ENCODE data around the gene SPHKAP. TPM values are rescaled to one million over a fixed set of nuclear protein-coding genes. Genes with fewer than 3 reads are reported as not detected.
"Not testable (repeated sequence)": the region's sequence is repeated elsewhere in the genome, so short reads cannot be mapped to it uniquely, and the experiment has no call there.

The SPHKAP gene
- total RNA-seq, result not detected

GRCh38 chr2:228181098-228182019 lies at the start of gene SPHKAP:
Gene SPHKAP, minus strand, starts transcription at chr2:228181687. Its CDS starts 89 bp downstream, at chr2:228181598.
- DNase-seq (ENCODE audit: low spot score) (no peak), ATAC-seq (ENCODE audit: low FRiP score) (no peak)
- TF ChIP-seq, protein P1, sequence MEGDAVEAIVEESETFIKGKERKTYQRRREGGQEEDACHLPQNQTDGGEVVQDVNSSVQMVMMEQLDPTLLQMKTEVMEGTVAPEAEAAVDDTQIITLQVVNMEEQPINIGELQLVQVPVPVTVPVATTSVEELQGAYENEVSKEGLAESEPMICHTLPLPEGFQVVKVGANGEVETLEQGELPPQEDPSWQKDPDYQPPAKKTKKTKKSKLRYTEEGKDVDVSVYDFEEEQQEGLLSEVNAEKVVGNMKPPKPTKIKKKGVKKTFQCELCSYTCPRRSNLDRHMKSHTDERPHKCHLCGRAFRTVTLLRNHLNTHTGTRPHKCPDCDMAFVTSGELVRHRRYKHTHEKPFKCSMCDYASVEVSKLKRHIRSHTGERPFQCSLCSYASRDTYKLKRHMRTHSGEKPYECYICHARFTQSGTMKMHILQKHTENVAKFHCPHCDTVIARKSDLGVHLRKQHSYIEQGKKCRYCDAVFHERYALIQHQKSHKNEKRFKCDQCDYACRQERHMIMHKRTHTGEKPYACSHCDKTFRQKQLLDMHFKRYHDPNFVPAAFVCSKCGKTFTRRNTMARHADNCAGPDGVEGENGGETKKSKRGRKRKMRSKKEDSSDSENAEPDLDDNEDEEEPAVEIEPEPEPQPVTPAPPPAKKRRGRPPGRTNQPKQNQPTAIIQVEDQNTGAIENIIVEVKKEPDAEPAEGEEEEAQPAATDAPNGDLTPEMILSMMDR (IDR thresholded peaks at IDR 0.05), result no peak

GRCh38 chr2:228227466-228227865 lies 46.0 kb upstream of the SPHKAP start:
- TF ChIP-seq, protein P1 (IDR thresholded peaks at IDR 0.05), result no peak
- DNase-seq (ENCODE audit: low spot score) (no peak), ATAC-seq (ENCODE audit: low FRiP score) (no peak)

- no peak for ATAC-seq (ENCODE audit: low FRiP score)
- no peak for DNase-seq (ENCODE audit: low spot score)
- TF ChIP-seq, protein P1 (IDR thresholded peaks at IDR 0.05), result no peak
Measured at GRCh38 chr2:228224410-228224809, 42.9 kb upstream of the SPHKAP start.

- ATAC-seq (ENCODE audit: low FRiP score); DNase-seq (ENCODE audit: low spot score): not testable (repeated sequence)
Measured at GRCh38 chr2:228218593-228218992, 37.1 kb upstream of the SPHKAP start.

- TF ChIP-seq, protein P1 (IDR thresholded peaks at IDR 0.05), result no peak
- ATAC-seq (ENCODE audit: low FRiP score), result no peak
- DNase-seq (ENCODE audit: low spot score), result no peak
Measured at GRCh38 chr2:228197504-228197903, 16.0 kb upstream of the SPHKAP start.

DNA sequence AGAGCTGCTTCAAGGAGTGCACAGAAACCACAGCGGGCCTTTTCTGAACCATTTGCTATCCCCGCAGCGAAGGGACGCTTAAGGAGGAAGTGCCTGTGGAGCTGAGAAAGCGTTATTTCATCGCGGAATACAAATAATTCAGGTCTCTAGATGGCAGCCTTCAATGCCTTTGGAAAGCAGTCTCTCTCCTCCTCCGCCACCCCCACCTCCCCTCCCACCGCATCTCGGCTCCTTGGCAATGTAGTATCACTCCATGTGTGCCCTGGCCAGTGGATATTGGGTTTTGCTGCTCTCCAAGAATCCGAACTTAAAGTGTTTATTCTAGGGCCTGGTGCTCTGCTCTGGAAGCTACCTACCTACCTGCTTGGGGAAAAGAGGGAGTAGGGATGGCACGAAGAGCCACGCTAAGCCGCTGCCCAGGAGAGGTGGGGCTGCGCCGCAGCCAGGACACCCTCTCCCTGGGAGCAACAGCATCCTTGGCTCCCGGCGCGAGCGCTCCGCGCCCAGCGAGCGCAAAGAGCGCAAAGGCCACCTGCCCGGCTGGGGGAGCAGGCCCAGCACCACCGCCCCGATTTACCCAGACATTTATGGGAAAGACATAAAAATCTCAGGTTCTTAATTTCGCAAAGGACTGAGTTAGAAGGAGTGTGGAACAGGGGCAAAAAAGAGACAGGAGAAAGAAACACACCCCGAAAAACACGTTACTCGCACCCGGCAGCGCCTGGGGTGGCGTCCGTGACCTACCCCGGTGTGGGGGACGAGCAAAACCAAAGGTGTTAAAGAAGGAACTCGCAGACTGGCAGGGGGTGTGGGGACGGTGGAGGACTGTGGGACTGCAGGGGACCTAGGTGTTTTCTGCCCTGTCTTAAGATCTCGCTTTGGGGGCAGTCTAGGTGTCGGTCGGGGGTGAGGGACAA lies 1.0 kb downstream of the SPHKAP start:
- TF ChIP-seq, protein P1 (IDR thresholded peaks at IDR 0.05), result no peak
- no peak for DNase-seq (ENCODE audit: low spot score)
- ATAC-seq (ENCODE audit: low FRiP score), result no peak

DNA sequence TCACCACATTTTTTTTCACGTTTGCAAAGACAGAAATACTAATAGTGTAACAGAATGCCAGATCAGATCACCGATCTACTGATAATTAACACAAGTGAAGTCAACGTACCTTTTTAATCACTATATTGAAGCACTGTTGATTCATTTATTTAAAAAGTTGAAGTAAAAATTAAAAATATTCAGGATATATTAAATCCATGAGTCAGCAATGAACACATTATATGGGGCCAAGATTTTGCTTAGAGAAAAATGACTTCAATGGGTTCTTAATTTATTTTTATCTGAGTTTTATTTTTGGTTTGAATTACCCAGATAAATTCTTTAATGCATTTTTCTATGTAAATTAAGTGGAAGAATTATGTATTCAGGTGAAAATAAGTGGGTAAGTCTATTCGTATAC lies 14.2 kb downstream of the SPHKAP start:
- DNase-seq (ENCODE audit: low spot score), result no peak
- TF ChIP-seq, protein P1 (IDR thresholded peaks at IDR 0.05), result no peak
- no peak for ATAC-seq (ENCODE audit: low FRiP score)
